Endothelial cell (in vitro differentiated cells): ENCODE data around the gene FCSK. TPM values are rescaled to one million over a fixed set of nuclear protein-coding genes. Genes with fewer than 3 reads are reported as not detected.
A peak's percentile ranks its signal among the peaks of the same experiment; 100 is the strongest.

ENCODE experiments used
- DNase-seq: peaks from one replicate; pipeline ENCODE4 v3.0.0; 2021; ENCODE audit warnings: low spot score
- H3K27ac Mint-ChIP-seq: one replicate; pipeline ENCODE4 v1.8.0; 2021; ENCODE audit warnings: mixed read lengths, inconsistent platforms; ENCODE audit not compliant: unreplicated experiment
- H3K27me3 Mint-ChIP-seq: one replicate; pipeline ENCODE4 v1.8.0; 2021; ENCODE audit warnings: mild to moderate bottlenecking, moderate library complexity, mixed read lengths, inconsistent platforms; ENCODE audit not compliant: unreplicated experiment
- H3K36me3 Mint-ChIP-seq: one replicate; pipeline ENCODE4 v1.8.0; 2021; ENCODE audit warnings: mild to moderate bottlenecking, low read depth, mixed read lengths, inconsistent platforms; ENCODE audit not compliant: unreplicated experiment
- H3K4me1 Mint-ChIP-seq: one replicate; pipeline ENCODE4 v1.8.0; 2021; ENCODE audit warnings: mild to moderate bottlenecking, mixed read lengths, inconsistent platforms; ENCODE audit not compliant: unreplicated experiment
- H3K4me3 Mint-ChIP-seq: one replicate; pipeline ENCODE4 v1.8.0; 2021; ENCODE audit warnings: mild to moderate bottlenecking, mixed read lengths, inconsistent platforms; ENCODE audit not compliant: unreplicated experiment
- H3K9me3 Mint-ChIP-seq: one replicate; pipeline ENCODE4 v1.8.0; 2021; ENCODE audit warnings: mixed read lengths, inconsistent platforms; ENCODE audit not compliant: unreplicated experiment
- CTCF ChIP-seq: fragments of 200-600 bp; sonication (generic); IDR thresholded peaks from one replicate; pipeline ENCODE4 v1.5.0; 2021; ENCODE audit warnings: antibody characterized with exemption; ENCODE audit not compliant: unreplicated experiment
- total RNA-seq: library from RNA; stranded (reverse); fragmentation: NEBNext Ultra II Directional; extraction: Animal tissue kit (Norgen Biotek cat#: 25700); gene quantifications from one replicate; pipeline ENCODE4 v1.2.1, GENCODE V29; 2021; ENCODE audit not compliant: unreplicated experiment

The FCSK gene
- total RNA-seq, 1 donor from 2014 or later: 14.7 TPM

- no peak for TF ChIP-seq CTCF
- peaks cover 10% of the 10 kb centered on the region for H3K27me3 Mint-ChIP-seq
- H3K4me3 Mint-ChIP-seq: peak overlapping the region; percentile 94
- peak overlapping the region; percentile 24 for H3K27ac Mint-ChIP-seq
- DNase-seq: no peak
- H3K36me3 Mint-ChIP-seq: peaks cover 7% of the 10 kb centered on the region
- H3K9me3 Mint-ChIP-seq: no peaks in the 10 kb centered on the region
- peaks cover 23% of the 10 kb centered on the region for H3K4me1 Mint-ChIP-seq
These were observed 14.2 kb upstream of the FCSK start for GRCh38 chr16:70440009-70440692.

- H3K4me3 Mint-ChIP-seq: no peak overlapping the region
- H3K9me3 Mint-ChIP-seq: no peaks in the 10 kb centered on the region
- no peak for DNase-seq
These were observed 12.9 kb upstream of the FCSK start for GRCh38 chr16:70441406-70441990.

GRCh38 chr16:70442344-70442743 lies 12.1 kb upstream of the FCSK start:
- H3K36me3 Mint-ChIP-seq: peaks cover 3% of the 10 kb centered on the region
- DNase-seq: no peak
- peaks cover 12% of the 10 kb centered on the region for H3K4me1 Mint-ChIP-seq
- peaks cover 10% of the 10 kb centered on the region for H3K27me3 Mint-ChIP-seq
- no peaks in the 10 kb centered on the region for H3K9me3 Mint-ChIP-seq
- no peak overlapping the region for H3K4me3 Mint-ChIP-seq
- H3K27ac Mint-ChIP-seq: no peak overlapping the region
- no peak for TF ChIP-seq CTCF

More at GRCh38 chr16:70441406-70441990, 12.9 kb upstream of the FCSK start:
- TF ChIP-seq CTCF: no peak
- Mint-ChIP-seq H3K36me3 (peaks cover 5% of the 10 kb centered on the region), H3K27me3 (peaks cover 10% of the 10 kb centered on the region), H3K4me1 (peaks cover 21% of the 10 kb centered on the region), H3K27ac (no peak overlapping the region)

- H3K9me3 Mint-ChIP-seq: no peaks in the 10 kb centered on the region
- no peak overlapping the region for H3K4me3 Mint-ChIP-seq
- H3K27me3 Mint-ChIP-seq: peaks cover 7% of the 10 kb centered on the region
- no peak for TF ChIP-seq CTCF
- peaks cover 3% of the 10 kb centered on the region for H3K4me1 Mint-ChIP-seq
- H3K27ac Mint-ChIP-seq: peak overlapping the region; percentile 30
- H3K36me3 Mint-ChIP-seq: no peaks in the 10 kb centered on the region
- DNase-seq: no peak
These were observed 9.9 kb upstream of the FCSK start for GRCh38 chr16:70444249-70445063.
